ENCODE results near the gene CPVL.

The CPVL gene

GRCh38 chr7:29043576-29043975, 102.8 kb downstream of the CPVL start:
- Histone ChIP-seq H3K4me1 (ENCODE audit: control insufficient read depth, insufficient read depth, low read length) (peaks cover 38% of the 10 kb centered on the region), H3K9me3 (ENCODE audit: control insufficient read depth, insufficient read depth, low read length) (no peaks in the 10 kb centered on the region), H3K27ac (ENCODE audit: low read depth, low read length) (no peak overlapping the region)

GRCh38 chr7:29042824-29043231, 103.5 kb downstream of the CPVL start:
- H3K4me1 ChIP-seq (ENCODE audit: control insufficient read depth, insufficient read depth, low read length), result peaks cover 43% of the 10 kb centered on the region
- no peaks in the 10 kb centered on the region for H3K27me3 ChIP-seq (ENCODE audit: control insufficient read depth, insufficient read depth, low read length)
- no peak overlapping the region for H3K27ac ChIP-seq (ENCODE audit: low read depth, low read length)
- no peaks in the 10 kb centered on the region for H3K9me3 ChIP-seq (ENCODE audit: control insufficient read depth, insufficient read depth, low read length)
- H3K9ac ChIP-seq (ENCODE audit: low read depth, low read length), result no peak overlapping the region
- no peaks in the 10 kb centered on the region for H3K36me3 ChIP-seq (ENCODE audit: control insufficient read depth, insufficient read depth, low read length)
- no peak overlapping the region for H3K4me3 ChIP-seq (ENCODE audit: low read depth, low read length)

More at GRCh38 chr7:29043576-29043975, 102.8 kb downstream of the CPVL start:
- Histone ChIP-seq H3K27me3 (ENCODE audit: control insufficient read depth, insufficient read depth, low read length) (no peaks in the 10 kb centered on the region), H3K4me3 (ENCODE audit: low read depth, low read length) (no peak overlapping the region), H3K36me3 (ENCODE audit: control insufficient read depth, insufficient read depth, low read length) (no peaks in the 10 kb centered on the region), H3K9ac (ENCODE audit: low read depth, low read length) (no peak overlapping the region)

GRCh38 chr7:29041991-29042390, 104.3 kb downstream of the CPVL start:
- H3K27me3 ChIP-seq (ENCODE audit: control insufficient read depth, insufficient read depth, low read length), result no peaks in the 10 kb centered on the region
- H3K27ac ChIP-seq (ENCODE audit: low read depth, low read length), result no peak overlapping the region
- no peaks in the 10 kb centered on the region for H3K36me3 ChIP-seq (ENCODE audit: control insufficient read depth, insufficient read depth, low read length)
- H3K4me1 ChIP-seq (ENCODE audit: control insufficient read depth, insufficient read depth, low read length), result peaks cover 35% of the 10 kb centered on the region
- no peak overlapping the region for H3K9ac ChIP-seq (ENCODE audit: low read depth, low read length)
- no peak overlapping the region for H3K4me3 ChIP-seq (ENCODE audit: low read depth, low read length)
- no peaks in the 10 kb centered on the region for H3K9me3 ChIP-seq (ENCODE audit: control insufficient read depth, insufficient read depth, low read length)

- H3K9ac ChIP-seq (ENCODE audit: low read depth, low read length), result no peak overlapping the region
Measured at GRCh38 chr7:29040579-29040925, 105.8 kb downstream of the CPVL start.

GRCh38 chr7:29039821-29040578, 106.3 kb downstream of the CPVL start:
- Histone ChIP-seq H3K9me3 (ENCODE audit: control insufficient read depth, insufficient read depth, low read length) (no peaks in the 10 kb centered on the region), H3K9ac (ENCODE audit: low read depth, low read length) (no peak overlapping the region), H3K27me3 (ENCODE audit: control insufficient read depth, insufficient read depth, low read length) (no peaks in the 10 kb centered on the region), H3K27ac (ENCODE audit: low read depth, low read length) (no peak overlapping the region), H3K4me3 (ENCODE audit: low read depth, low read length) (no peak overlapping the region), H3K36me3 (ENCODE audit: control insufficient read depth, insufficient read depth, low read length) (no peaks in the 10 kb centered on the region), H3K4me1 (ENCODE audit: control insufficient read depth, insufficient read depth, low read length) (peaks cover 26% of the 10 kb centered on the region)

More at GRCh38 chr7:29040579-29040925, 105.8 kb downstream of the CPVL start:
- no peaks in the 10 kb centered on the region for H3K27me3 ChIP-seq (ENCODE audit: control insufficient read depth, insufficient read depth, low read length)
- H3K9me3 ChIP-seq (ENCODE audit: control insufficient read depth, insufficient read depth, low read length), result no peaks in the 10 kb centered on the region
- no peaks in the 10 kb centered on the region for H3K36me3 ChIP-seq (ENCODE audit: control insufficient read depth, insufficient read depth, low read length)
- peaks cover 26% of the 10 kb centered on the region for H3K4me1 ChIP-seq (ENCODE audit: control insufficient read depth, insufficient read depth, low read length)
- no peak overlapping the region for H3K27ac ChIP-seq (ENCODE audit: low read depth, low read length)
- no peak overlapping the region for H3K4me3 ChIP-seq (ENCODE audit: low read depth, low read length)

- Histone ChIP-seq H3K9ac (ENCODE audit: low read depth, low read length) (no peak overlapping the region), H3K27me3 (ENCODE audit: control insufficient read depth, insufficient read depth, low read length) (no peaks in the 10 kb centered on the region), H3K27ac (ENCODE audit: low read depth, low read length) (no peak overlapping the region), H3K9me3 (ENCODE audit: control insufficient read depth, insufficient read depth, low read length) (no peaks in the 10 kb centered on the region), H3K4me1 (ENCODE audit: control insufficient read depth, insufficient read depth, low read length) (peaks cover 19% of the 10 kb centered on the region), H3K4me3 (ENCODE audit: low read depth, low read length) (no peak overlapping the region), H3K36me3 (ENCODE audit: control insufficient read depth, insufficient read depth, low read length) (no peaks in the 10 kb centered on the region)
Measured at GRCh38 chr7:29038463-29038862, 107.9 kb downstream of the CPVL start.

GRCh38 chr7:29035044-29035740, 111.1 kb downstream of the CPVL start:
- H3K27me3 ChIP-seq (ENCODE audit: control insufficient read depth, insufficient read depth, low read length), result no peaks in the 10 kb centered on the region
- H3K27ac ChIP-seq (ENCODE audit: low read depth, low read length), result no peak overlapping the region
- H3K4me1 ChIP-seq (ENCODE audit: control insufficient read depth, insufficient read depth, low read length), result peaks cover 12% of the 10 kb centered on the region; the same call in 1 of the 2 replicates
- H3K4me3 ChIP-seq (ENCODE audit: low read depth, low read length), result no peak overlapping the region
- H3K9me3 ChIP-seq (ENCODE audit: control insufficient read depth, insufficient read depth, low read length), result no peaks in the 10 kb centered on the region
- no peak overlapping the region for H3K9ac ChIP-seq (ENCODE audit: low read depth, low read length)
- no peaks in the 10 kb centered on the region for H3K36me3 ChIP-seq (ENCODE audit: control insufficient read depth, insufficient read depth, low read length)

GRCh38 chr7:29033584-29033983, 112.8 kb downstream of the CPVL start:
- Histone ChIP-seq H3K27ac (ENCODE audit: low read depth, low read length) (no peak overlapping the region), H3K9ac (ENCODE audit: low read depth, low read length) (no peak overlapping the region), H3K27me3 (ENCODE audit: control insufficient read depth, insufficient read depth, low read length) (no peaks in the 10 kb centered on the region), H3K4me1 (ENCODE audit: control insufficient read depth, insufficient read depth, low read length) (peaks cover 5% of the 10 kb centered on the region; the same call in 1 of the 2 replicates), H3K4me3 (ENCODE audit: low read depth, low read length) (no peak overlapping the region), H3K9me3 (ENCODE audit: control insufficient read depth, insufficient read depth, low read length) (no peaks in the 10 kb centered on the region), H3K36me3 (ENCODE audit: control insufficient read depth, insufficient read depth, low read length) (no peaks in the 10 kb centered on the region)

- no peaks in the 10 kb centered on the region for H3K27me3 ChIP-seq (ENCODE audit: control insufficient read depth, insufficient read depth, low read length)
- H3K4me1 ChIP-seq (ENCODE audit: control insufficient read depth, insufficient read depth, low read length), result no peaks in the 10 kb centered on the region
- no peak overlapping the region for H3K27ac ChIP-seq (ENCODE audit: low read depth, low read length)
- no peaks in the 10 kb centered on the region for H3K36me3 ChIP-seq (ENCODE audit: control insufficient read depth, insufficient read depth, low read length)
- H3K9me3 ChIP-seq (ENCODE audit: control insufficient read depth, insufficient read depth, low read length), result no peaks in the 10 kb centered on the region
- H3K4me3 ChIP-seq (ENCODE audit: low read depth, low read length), result no peak overlapping the region
- H3K9ac ChIP-seq (ENCODE audit: low read depth, low read length), result no peak overlapping the region
Measured at GRCh38 chr7:29032146-29032545, 114.2 kb downstream of the CPVL start.

GRCh38 chr7:29030781-29031275, 115.5 kb downstream of the CPVL start:
- Histone ChIP-seq H3K9ac (ENCODE audit: low read depth, low read length) (no peak overlapping the region), H3K9me3 (ENCODE audit: control insufficient read depth, insufficient read depth, low read length) (no peaks in the 10 kb centered on the region), H3K4me1 (ENCODE audit: control insufficient read depth, insufficient read depth, low read length) (no peaks in the 10 kb centered on the region), H3K36me3 (ENCODE audit: control insufficient read depth, insufficient read depth, low read length) (no peaks in the 10 kb centered on the region), H3K4me3 (ENCODE audit: low read depth, low read length) (no peak overlapping the region), H3K27ac (ENCODE audit: low read depth, low read length) (no peak overlapping the region), H3K27me3 (ENCODE audit: control insufficient read depth, insufficient read depth, low read length) (no peaks in the 10 kb centered on the region)

GRCh38 chr7:29022291-29022988, 123.9 kb downstream of the CPVL start:
- no peak overlapping the region for H3K9ac ChIP-seq (ENCODE audit: low read depth, low read length)
- H3K4me3 ChIP-seq (ENCODE audit: low read depth, low read length), result no peak overlapping the region
- no peaks in the 10 kb centered on the region for H3K4me1 ChIP-seq (ENCODE audit: control insufficient read depth, insufficient read depth, low read length)
- H3K36me3 ChIP-seq (ENCODE audit: control insufficient read depth, insufficient read depth, low read length), result no peaks in the 10 kb centered on the region
- H3K27me3 ChIP-seq (ENCODE audit: control insufficient read depth, insufficient read depth, low read length), result no peaks in the 10 kb centered on the region
- H3K9me3 ChIP-seq (ENCODE audit: control insufficient read depth, insufficient read depth, low read length), result no peaks in the 10 kb centered on the region
- H3K27ac ChIP-seq (ENCODE audit: low read depth, low read length), result no peak overlapping the region
